Mammary epithelial cell (primary cell): Measurements from ENCODE around the gene OTUD1.

Experiments
- EZH2 ChIP-seq: IDR thresholded peaks from 2 replicates; pipeline ENCODE4 v1.6.1; 2012; ENCODE audit warnings: low read length, inconsistent platforms, borderline replicate concordance
- TF ChIP-seq, protein P1 (sequence below), 2 donors: IDR thresholded peaks in 1 of 2; conservative IDR thresholded peaks in 1 of 2; 2 replicates each; pipeline ENCODE4 v1.5.1; 2011 to 2012; ENCODE audit warnings: inconsistent platforms in 2 of 2, low read length in 2 of 2, mild to moderate bottlenecking in 2 of 2, control low read depth in 1 of 2, low read depth in 1 of 2; ENCODE audit not compliant: insufficient read depth in 1 of 2; ENCODE audit errors: extremely low read depth in 1 of 2

DNA sequence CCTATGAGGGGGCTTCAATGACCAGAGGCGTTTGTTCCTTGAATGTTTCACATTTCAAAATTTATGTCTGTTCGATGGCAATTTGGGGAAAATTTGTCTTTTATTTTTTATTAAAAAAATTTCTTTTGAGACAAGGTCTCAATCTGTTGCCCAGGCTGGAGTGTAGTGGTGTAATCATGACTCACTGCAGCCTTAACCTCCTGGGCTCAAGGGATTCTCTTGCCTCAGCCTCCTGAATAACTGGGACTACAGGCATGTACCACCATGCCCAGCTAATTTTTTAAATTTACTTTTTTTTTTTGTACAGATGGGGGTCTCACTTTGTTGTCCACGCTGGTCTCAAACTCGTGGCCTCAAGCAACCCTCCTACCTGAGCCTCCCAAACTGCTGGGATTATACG, 39.7 kb downstream of the OTUD1 start:
- TF ChIP-seq, protein P1, sequence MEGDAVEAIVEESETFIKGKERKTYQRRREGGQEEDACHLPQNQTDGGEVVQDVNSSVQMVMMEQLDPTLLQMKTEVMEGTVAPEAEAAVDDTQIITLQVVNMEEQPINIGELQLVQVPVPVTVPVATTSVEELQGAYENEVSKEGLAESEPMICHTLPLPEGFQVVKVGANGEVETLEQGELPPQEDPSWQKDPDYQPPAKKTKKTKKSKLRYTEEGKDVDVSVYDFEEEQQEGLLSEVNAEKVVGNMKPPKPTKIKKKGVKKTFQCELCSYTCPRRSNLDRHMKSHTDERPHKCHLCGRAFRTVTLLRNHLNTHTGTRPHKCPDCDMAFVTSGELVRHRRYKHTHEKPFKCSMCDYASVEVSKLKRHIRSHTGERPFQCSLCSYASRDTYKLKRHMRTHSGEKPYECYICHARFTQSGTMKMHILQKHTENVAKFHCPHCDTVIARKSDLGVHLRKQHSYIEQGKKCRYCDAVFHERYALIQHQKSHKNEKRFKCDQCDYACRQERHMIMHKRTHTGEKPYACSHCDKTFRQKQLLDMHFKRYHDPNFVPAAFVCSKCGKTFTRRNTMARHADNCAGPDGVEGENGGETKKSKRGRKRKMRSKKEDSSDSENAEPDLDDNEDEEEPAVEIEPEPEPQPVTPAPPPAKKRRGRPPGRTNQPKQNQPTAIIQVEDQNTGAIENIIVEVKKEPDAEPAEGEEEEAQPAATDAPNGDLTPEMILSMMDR (conservative IDR thresholded peaks at IDR 0.05 in 1 of 2, IDR thresholded peaks at IDR 0.05 in 1 of 2; ENCODE audit: extremely low read depth in 1 of 2, insufficient read depth in 1 of 2, low read depth in 1 of 2, low read length in 2 of 2) = no peak
- no peak for TF ChIP-seq EZH2
